Measurements from ENCODE around the gene SGTA.

SGTA gene

GRCh38 chr19:2736550-2737190 is 46.4 kb downstream of the SGTA start:
- Mint-ChIP-seq H3K27me3 (peaks cover 7% of the 10 kb centered on the region), H3K4me1 (peaks cover 27% of the 10 kb centered on the region), H3K9me3 (no peaks in the 10 kb centered on the region), H3K36me3 (ENCODE audit: insufficient read depth) (peaks cover 18% of the 10 kb centered on the region), H3K27ac (ENCODE audit: low read depth) (no peak overlapping the region), H3K4me3 (no peak overlapping the region)
- ATAC-seq (replicated peaks; ENCODE audit: extremely low read depth, poor library complexity, severe bottlenecking) (no peak), DNase-seq (ENCODE audit: low spot score in 2 of 2) (no peak)

- no peak overlapping the region for H3K4me3 Mint-ChIP-seq
- peaks cover 27% of the 10 kb centered on the region for H3K4me1 Mint-ChIP-seq
- H3K9me3 Mint-ChIP-seq: no peaks in the 10 kb centered on the region
- ATAC-seq (replicated peaks; ENCODE audit: extremely low read depth, poor library complexity, severe bottlenecking) (no peak), DNase-seq (ENCODE audit: low spot score in 2 of 2) (no peak)
- no peak overlapping the region for H3K27ac Mint-ChIP-seq (ENCODE audit: low read depth)
- peaks cover 18% of the 10 kb centered on the region for H3K36me3 Mint-ChIP-seq (ENCODE audit: insufficient read depth)
- no peaks in the 10 kb centered on the region for H3K27me3 Mint-ChIP-seq
Observed at GRCh38 chr19:2735374-2735773, 47.7 kb downstream of the SGTA start.

DNA sequence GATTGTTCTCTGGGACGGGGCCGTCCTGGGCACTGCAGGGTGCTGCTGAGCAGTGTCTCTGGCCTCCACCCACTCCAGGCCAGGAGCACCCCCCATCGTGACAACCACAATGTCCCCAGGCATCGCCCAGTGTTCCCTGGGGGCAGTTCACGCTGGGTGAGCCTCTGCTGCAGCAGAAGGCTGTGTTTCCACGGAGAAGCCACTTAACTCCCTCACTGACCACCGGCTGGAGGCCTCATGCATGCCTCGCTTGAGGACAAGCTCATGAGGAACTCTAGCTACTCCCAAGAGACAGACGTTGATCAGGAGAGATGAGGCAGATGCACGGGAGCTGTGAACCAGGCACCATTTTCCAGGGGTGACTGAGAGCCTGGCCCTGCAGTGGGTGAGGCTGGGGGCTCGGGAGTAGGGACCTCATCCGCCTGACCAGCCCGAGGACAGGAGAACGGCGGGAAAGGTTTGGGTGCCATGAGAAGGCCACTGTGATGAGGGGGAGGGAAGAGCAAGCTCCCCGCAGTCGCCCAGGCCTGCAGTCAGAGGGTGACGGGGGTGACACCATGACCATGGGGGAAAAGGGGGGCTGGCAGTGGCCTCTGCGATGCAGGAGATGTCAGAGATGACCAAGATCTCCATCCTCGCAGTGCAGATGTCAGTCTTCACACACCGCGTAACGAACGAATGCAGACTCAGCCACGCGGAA is 48.3 kb downstream of the SGTA start:
- Mint-ChIP-seq H3K36me3 (ENCODE audit: insufficient read depth) (peaks cover 16% of the 10 kb centered on the region), H3K27me3 (no peaks in the 10 kb centered on the region), H3K9me3 (no peaks in the 10 kb centered on the region), H3K4me3 (no peak overlapping the region), H3K27ac (ENCODE audit: low read depth) (no peak overlapping the region), H3K4me1 (peaks cover 27% of the 10 kb centered on the region)
- DNase-seq (ENCODE audit: low spot score in 2 of 2): no peak
- no peak for ATAC-seq (replicated peaks; ENCODE audit: extremely low read depth, poor library complexity, severe bottlenecking)

- ATAC-seq (replicated peaks; ENCODE audit: extremely low read depth, poor library complexity, severe bottlenecking) (no peak), DNase-seq (ENCODE audit: low spot score in 2 of 2) (no peak)
- no peak overlapping the region for H3K27ac Mint-ChIP-seq (ENCODE audit: low read depth)
- peaks cover 12% of the 10 kb centered on the region for H3K36me3 Mint-ChIP-seq (ENCODE audit: insufficient read depth)
- no peak overlapping the region for H3K4me3 Mint-ChIP-seq
- no peaks in the 10 kb centered on the region for H3K9me3 Mint-ChIP-seq
- H3K4me1 Mint-ChIP-seq: peaks cover 22% of the 10 kb centered on the region
- H3K27me3 Mint-ChIP-seq: no peaks in the 10 kb centered on the region
Observed at GRCh38 chr19:2733930-2734588, 49.0 kb downstream of the SGTA start.

DNA sequence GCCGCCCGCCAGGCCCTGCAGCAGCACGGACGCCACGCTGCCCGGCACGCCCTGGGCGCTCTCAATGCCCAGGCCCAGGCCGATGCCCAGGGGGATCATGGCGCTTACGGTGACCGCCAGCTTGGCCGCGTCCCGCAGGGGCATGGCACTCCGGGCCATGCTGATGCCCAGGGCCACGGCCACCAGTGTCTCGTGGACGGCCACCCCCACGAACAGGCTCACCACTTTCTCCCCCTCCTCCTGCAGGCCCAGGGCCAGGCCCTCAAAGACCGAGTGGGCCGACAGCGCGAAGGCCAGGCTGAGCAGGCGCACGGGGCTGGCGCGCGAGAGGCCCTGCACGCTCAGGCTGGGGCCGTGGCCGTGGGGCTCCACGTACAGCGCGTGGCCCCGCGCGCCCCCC is 50.2 kb downstream of the SGTA start:
- no peak overlapping the region for H3K27ac Mint-ChIP-seq (ENCODE audit: low read depth)
- peaks cover 10% of the 10 kb centered on the region for H3K36me3 Mint-ChIP-seq (ENCODE audit: insufficient read depth)
- H3K27me3 Mint-ChIP-seq: no peaks in the 10 kb centered on the region
- H3K4me1 Mint-ChIP-seq: peaks cover 15% of the 10 kb centered on the region
- no peaks in the 10 kb centered on the region for H3K9me3 Mint-ChIP-seq
- H3K4me3 Mint-ChIP-seq: no peak overlapping the region
- no peak for ATAC-seq (replicated peaks; ENCODE audit: extremely low read depth, poor library complexity, severe bottlenecking)
- DNase-seq (ENCODE audit: low spot score in 2 of 2): no peak

DNA sequence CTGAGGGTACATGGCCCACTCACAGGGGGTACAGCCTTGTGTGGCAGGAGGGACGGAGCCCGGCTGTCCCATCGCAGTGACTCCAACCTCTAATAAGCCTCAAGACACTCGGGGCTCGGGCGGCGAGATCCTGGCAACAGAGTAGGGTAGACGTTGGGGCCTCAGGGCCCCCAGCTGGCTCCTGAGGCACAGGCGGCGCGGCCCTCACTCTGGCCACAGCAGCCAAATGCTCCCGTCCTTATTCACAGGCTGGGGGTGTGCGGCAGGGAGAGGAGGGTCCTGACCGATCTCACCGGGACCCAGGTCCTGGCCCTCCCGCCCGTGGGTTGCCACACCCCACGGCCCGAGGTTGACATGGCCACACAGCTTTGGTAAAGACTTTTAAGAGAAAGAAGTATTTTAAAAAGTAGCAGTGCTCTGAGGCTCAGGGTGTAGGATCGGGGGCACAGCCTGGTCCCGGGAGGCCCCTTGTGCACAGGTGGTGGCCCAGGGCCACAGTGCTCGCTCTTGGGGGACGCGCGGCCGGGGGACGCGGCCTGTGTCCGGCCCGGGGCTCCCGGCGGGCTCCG is 50.8 kb downstream of the SGTA start:
- ATAC-seq (replicated peaks; ENCODE audit: extremely low read depth, poor library complexity, severe bottlenecking) (no peak), DNase-seq (ENCODE audit: low spot score in 2 of 2) (no peak)
- Mint-ChIP-seq H3K4me1 (peaks cover 14% of the 10 kb centered on the region), H3K4me3 (no peak overlapping the region), H3K27me3 (no peaks in the 10 kb centered on the region), H3K27ac (ENCODE audit: low read depth) (no peak overlapping the region), H3K9me3 (no peaks in the 10 kb centered on the region), H3K36me3 (ENCODE audit: insufficient read depth) (peaks cover 10% of the 10 kb centered on the region)

GRCh38 chr19:2731181-2731995 is 51.7 kb downstream of the SGTA start:
- Mint-ChIP-seq H3K4me3 (no peak overlapping the region), H3K27me3 (no peaks in the 10 kb centered on the region), H3K27ac (ENCODE audit: low read depth) (no peak overlapping the region), H3K36me3 (ENCODE audit: insufficient read depth) (peaks cover 6% of the 10 kb centered on the region), H3K9me3 (no peaks in the 10 kb centered on the region), H3K4me1 (peaks cover 7% of the 10 kb centered on the region)
- no peak for ATAC-seq (replicated peaks; ENCODE audit: extremely low read depth, poor library complexity, severe bottlenecking)
- DNase-seq (ENCODE audit: low spot score in 2 of 2): no peak

DNA sequence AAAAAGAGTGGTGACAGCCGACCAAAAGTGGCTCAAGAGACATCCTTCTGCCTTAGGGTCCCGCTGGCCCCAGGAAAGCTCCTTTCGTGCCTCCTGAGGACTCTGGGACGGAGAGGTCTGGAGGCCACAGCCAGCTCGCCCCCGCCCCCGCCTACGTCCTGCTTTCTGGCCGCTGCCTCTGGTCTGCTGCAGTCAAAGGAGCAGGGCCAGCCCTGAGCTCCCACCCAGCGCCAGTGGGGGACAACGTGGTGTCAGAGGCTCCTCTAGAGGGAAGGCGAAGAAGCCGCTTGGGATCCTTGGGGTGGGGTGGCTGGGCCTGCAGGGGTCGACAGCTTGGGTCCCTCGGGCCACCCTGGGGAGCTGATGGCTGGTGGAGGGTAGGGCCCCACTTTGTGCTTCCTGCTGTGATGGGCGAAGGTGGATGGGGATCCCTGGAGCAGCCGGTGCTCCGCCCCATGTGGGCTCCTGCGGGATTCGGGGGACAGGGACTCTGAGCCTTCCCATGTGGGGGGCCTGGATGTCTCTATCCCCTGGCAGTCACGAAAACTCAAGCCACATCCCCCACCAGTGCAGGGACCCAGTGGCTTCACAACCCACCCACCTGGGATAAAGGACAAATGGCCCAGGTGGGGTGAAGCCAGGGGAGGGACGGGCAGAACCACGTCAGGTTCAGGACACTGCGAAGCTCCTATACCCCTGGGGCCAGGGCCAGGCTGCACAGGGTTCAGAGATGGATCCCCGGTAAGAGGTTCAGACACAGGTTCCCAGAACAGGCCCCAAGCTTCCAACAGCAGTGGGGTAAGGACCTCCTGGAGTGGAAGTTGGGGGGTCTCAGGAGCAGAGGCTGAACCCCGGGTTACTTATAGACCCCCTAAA is 52.9 kb downstream of the SGTA start:
- no peak overlapping the region for H3K27ac Mint-ChIP-seq (ENCODE audit: low read depth)
- ATAC-seq (replicated peaks; ENCODE audit: extremely low read depth, poor library complexity, severe bottlenecking) (no peak), DNase-seq (ENCODE audit: low spot score in 2 of 2) (no peak)
- no peak overlapping the region for H3K4me3 Mint-ChIP-seq
- H3K27me3 Mint-ChIP-seq: no peaks in the 10 kb centered on the region
- H3K9me3 Mint-ChIP-seq: no peaks in the 10 kb centered on the region
- H3K36me3 Mint-ChIP-seq (ENCODE audit: insufficient read depth): peaks cover 6% of the 10 kb centered on the region
- peaks cover 7% of the 10 kb centered on the region for H3K4me1 Mint-ChIP-seq

DNA sequence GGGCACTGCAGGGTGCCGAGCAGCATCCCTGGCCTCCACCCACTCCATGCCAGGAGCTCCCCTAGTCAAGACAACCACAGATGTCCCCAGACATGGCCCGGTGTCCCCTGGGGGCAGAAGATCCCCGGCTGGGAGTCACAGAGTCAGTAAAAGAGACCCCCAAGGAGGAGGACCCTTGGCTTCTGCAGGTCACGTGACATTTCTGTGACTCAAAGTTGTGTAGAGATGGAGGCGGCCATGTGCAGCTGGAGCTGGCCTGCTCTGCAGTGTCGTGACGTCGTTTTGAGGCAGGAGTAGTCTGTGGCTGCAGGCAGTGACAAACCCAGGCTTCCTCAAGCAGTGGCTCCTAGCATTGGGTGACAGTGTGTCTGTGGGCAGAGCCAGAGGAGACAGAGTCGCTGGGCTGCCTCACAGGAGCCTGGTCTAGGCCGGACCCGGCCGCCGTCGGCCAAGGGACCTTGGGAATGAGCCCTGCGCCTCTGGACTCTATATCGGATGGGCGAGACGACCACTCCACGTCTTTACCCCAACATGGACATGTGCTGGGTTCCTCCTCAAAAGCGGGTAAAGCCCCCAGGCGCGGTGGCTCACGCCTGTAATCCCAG is 54.2 kb downstream of the SGTA start:
- H3K27me3 Mint-ChIP-seq: peaks cover 9% of the 10 kb centered on the region
- no peaks in the 10 kb centered on the region for H3K9me3 Mint-ChIP-seq
- no peaks in the 10 kb centered on the region for H3K4me1 Mint-ChIP-seq
- no peak overlapping the region for H3K4me3 Mint-ChIP-seq
- DNase-seq (ENCODE audit: low spot score in 2 of 2) (no peak), ATAC-seq (replicated peaks; ENCODE audit: extremely low read depth, poor library complexity, severe bottlenecking) (no peak)
- peaks cover 2% of the 10 kb centered on the region for H3K36me3 Mint-ChIP-seq (ENCODE audit: insufficient read depth)
- peak overlapping the region; percentile 63 for H3K27ac Mint-ChIP-seq (ENCODE audit: low read depth)

DNA sequence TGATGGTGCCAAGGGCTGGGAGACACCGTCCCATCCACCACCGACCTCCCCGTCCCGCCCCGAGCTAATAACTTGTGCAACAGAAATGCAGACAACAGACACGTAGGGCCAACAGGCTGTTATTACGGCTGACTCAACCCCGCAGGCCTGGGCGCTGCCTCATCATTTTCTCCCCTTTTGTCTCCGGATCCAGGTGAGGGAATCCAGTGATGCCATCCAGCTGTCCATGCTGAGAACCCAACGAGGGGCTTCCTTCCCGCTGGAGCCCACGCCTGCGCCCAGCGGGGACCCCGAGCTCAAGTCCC is 55.5 kb downstream of the SGTA start:
- ATAC-seq (replicated peaks; ENCODE audit: extremely low read depth, poor library complexity, severe bottlenecking): no peak
- Mint-ChIP-seq H3K9me3 (no peaks in the 10 kb centered on the region), H3K27ac (ENCODE audit: low read depth) (no peak overlapping the region), H3K36me3 (ENCODE audit: insufficient read depth) (no peaks in the 10 kb centered on the region), H3K27me3 (peaks cover 10% of the 10 kb centered on the region), H3K4me3 (no peak overlapping the region), H3K4me1 (no peaks in the 10 kb centered on the region)
- DNase-seq (ENCODE audit: low spot score in 2 of 2): no peak

DNA sequence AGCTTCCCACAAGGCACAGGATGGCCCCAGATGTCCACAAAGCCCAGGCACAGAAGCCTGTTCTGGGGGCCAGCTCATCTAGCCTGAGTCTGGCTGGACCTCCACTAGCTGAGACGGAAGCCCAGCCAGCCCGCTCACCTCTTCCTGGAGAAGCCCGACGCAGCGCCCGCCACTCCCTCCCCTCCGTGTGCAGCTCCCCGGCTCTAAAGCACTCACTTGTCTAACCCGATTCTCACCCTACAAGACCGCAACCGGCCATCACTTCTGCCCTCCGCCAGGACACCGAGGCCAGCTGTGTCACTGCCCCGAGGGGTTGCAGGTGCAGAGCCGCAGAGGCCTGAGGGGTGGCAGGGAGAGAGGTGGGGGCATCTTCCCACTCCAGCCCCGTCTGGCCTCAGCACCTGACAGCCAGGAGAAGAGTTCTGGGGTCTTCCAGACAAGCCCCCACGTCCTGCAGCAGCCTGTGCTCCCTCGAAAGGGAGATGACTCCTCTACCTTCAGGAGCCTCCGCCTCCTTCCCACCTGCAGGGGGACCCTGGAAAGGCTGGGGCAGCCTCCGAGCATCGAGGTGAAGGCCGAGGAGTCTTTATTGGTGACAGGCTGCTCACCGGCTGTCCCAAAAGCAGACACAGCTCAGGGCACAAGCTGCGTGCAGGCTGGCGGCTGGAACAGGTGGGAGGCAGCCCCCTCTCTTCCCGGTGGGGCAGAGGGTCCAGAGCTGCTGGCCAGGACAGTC is 56.0 kb downstream of the SGTA start:
- Mint-ChIP-seq H3K27ac (ENCODE audit: low read depth) (no peak overlapping the region), H3K9me3 (no peaks in the 10 kb centered on the region), H3K27me3 (peaks cover 10% of the 10 kb centered on the region), H3K4me3 (no peak overlapping the region), H3K4me1 (no peaks in the 10 kb centered on the region), H3K36me3 (ENCODE audit: insufficient read depth) (no peaks in the 10 kb centered on the region)
- ATAC-seq (replicated peaks; ENCODE audit: extremely low read depth, poor library complexity, severe bottlenecking) (no peak), DNase-seq (ENCODE audit: low spot score in 2 of 2) (no peak)
